ENCODE results near the gene MAP4K3. TPM values are rescaled to one million over a fixed set of nuclear protein-coding genes. Genes with fewer than 3 reads are reported as not detected.

MAP4K3 gene
- total and polyA plus RNA-seq, 9 of the 15 experiments (the other 6 are each of a cell fraction or from before 2014, with no cell fraction given), result 3.1 to 30.0 (median 16.9) TPM

GRCh38 chr2:39418491-39418890 is 18.6 kb downstream of the MAP4K3 start (continued):
- no peak for TF ChIP-seq ZBTB11 (CRISPR knock-in tag; IDR thresholded peaks at IDR 0.05)
- no peak for TF ChIP-seq SETDB1 (IDR thresholded peaks at IDR 0.05; ENCODE audit: low read length)
- TF ChIP-seq ZBTB33 (CRISPR knock-in tag; IDR thresholded peaks at IDR 0.05), result peak; percentile 60; the same call in 1 of the 2 replicates
- TF ChIP-seq HMBOX1 (IDR thresholded peaks at IDR 0.05), result 0 out of 2 replicates have a peak, but pooled peaks have one; percentile 43
